H9 (cell line): ENCODE results near the gene SERF2. TPM values are rescaled to one million over a fixed set of nuclear protein-coding genes. Genes with fewer than 3 reads are reported as not detected.

Experiments used
- DNase-seq: peaks from one replicate; pipeline ENCODE4 v3.0.0-alpha.2; 2017
- H2AFZ ChIP-seq: one replicate; pipeline ENCODE4 v1.6.1; 2013; ENCODE audit warnings: mild to moderate bottlenecking, low read length, control low read depth, moderate library complexity
- H2AK5ac ChIP-seq: 2 replicates; pipeline ENCODE4 v1.6.1; 2013; ENCODE audit warnings: low read length, control low read depth, mixed read lengths; ENCODE audit not compliant: insufficient read length
- H2BK120ac ChIP-seq: one replicate; pipeline ENCODE4 v1.6.1; 2013; ENCODE audit warnings: low read depth, mild to moderate bottlenecking, low read length, control low read depth, inconsistent platforms; ENCODE audit not compliant: poor library complexity, severe bottlenecking
- H2BK12ac ChIP-seq: 2 replicates; pipeline ENCODE4 v1.6.1; 2013; ENCODE audit warnings: low read length, control low read depth, mixed read lengths, low read depth; ENCODE audit not compliant: insufficient read length
- H2BK15ac ChIP-seq: 2 replicates; pipeline ENCODE4 v1.6.1; 2013; ENCODE audit warnings: low read depth, low read length, control low read depth
- H2BK20ac ChIP-seq: one replicate; pipeline ENCODE4 v1.6.1; 2013; ENCODE audit warnings: low read depth, mild to moderate bottlenecking, low read length, control low read depth, inconsistent platforms; ENCODE audit not compliant: poor library complexity, severe bottlenecking
- H2BK5ac ChIP-seq: 2 replicates; pipeline ENCODE4 v1.6.1; 2013; ENCODE audit warnings: low read length, control low read depth, mixed read lengths; ENCODE audit not compliant: insufficient read length
- H3K14ac ChIP-seq: 2 replicates; pipeline ENCODE4 v1.6.1; 2013; ENCODE audit warnings: low read length, control low read depth; ENCODE audit not compliant: insufficient read depth
- H3K18ac ChIP-seq: 2 replicates; pipeline ENCODE4 v1.6.1; 2013; ENCODE audit warnings: low read depth, mild to moderate bottlenecking, mixed read lengths, low read length, control low read depth; ENCODE audit not compliant: insufficient read length
- H3K23ac ChIP-seq: 2 replicates; pipeline ENCODE4 v1.6.1; 2013; ENCODE audit warnings: low read length, control low read depth, mixed read lengths, low read depth; ENCODE audit not compliant: insufficient read length
- H3K23me2 ChIP-seq: 2 replicates; pipeline ENCODE4 v1.6.1; 2013; ENCODE audit warnings: low read depth, mild to moderate bottlenecking, mixed read lengths, low read length, control low read depth; ENCODE audit not compliant: insufficient read length, poor library complexity, severe bottlenecking
- H3K27ac ChIP-seq: 2 replicates; pipeline ENCODE4 v1.5.1; 2013; ENCODE audit warnings: low read length, control low read depth, mixed read lengths, low read depth; ENCODE audit not compliant: insufficient read length
- H3K27me3 ChIP-seq: 2 replicates; pipeline ENCODE4 v1.6.1; 2013; ENCODE audit warnings: low read length, control low read depth, inconsistent platforms; ENCODE audit not compliant: insufficient read depth
- H3K4ac ChIP-seq: 2 replicates; pipeline ENCODE4 v1.6.1; 2013; ENCODE audit warnings: low read depth, mild to moderate bottlenecking, control low read depth, inconsistent platforms, low read length, moderate library complexity
- H3K4me1 ChIP-seq: 2 replicates; pipeline ENCODE4 v1.6.1; 2013; ENCODE audit warnings: low read length, control low read depth, inconsistent platforms; ENCODE audit not compliant: insufficient read depth
- H3K4me2 ChIP-seq: 2 replicates; pipeline ENCODE4 v1.6.1; 2013; ENCODE audit warnings: low read length, control low read depth, mixed read lengths; ENCODE audit not compliant: insufficient read length, insufficient read depth
- H3K56ac ChIP-seq: 2 replicates; pipeline ENCODE4 v1.6.1; 2013; ENCODE audit warnings: low read depth, mild to moderate bottlenecking, mixed read lengths, low read length, control low read depth; ENCODE audit not compliant: insufficient read length
- H3K79me1 ChIP-seq: 2 replicates; pipeline ENCODE4 v1.6.1; 2013; ENCODE audit warnings: low read depth, mild to moderate bottlenecking, moderate library complexity, low read length, control low read depth, inconsistent platforms; ENCODE audit not compliant: insufficient read depth, poor library complexity, severe bottlenecking
- H3K79me2 ChIP-seq: 2 replicates; pipeline ENCODE4 v1.6.1; 2013; ENCODE audit warnings: low read length, control low read depth, inconsistent platforms; ENCODE audit not compliant: insufficient read depth
- H3K9ac ChIP-seq: 2 replicates; pipeline ENCODE4 v1.6.1; 2013; ENCODE audit warnings: low read length, control low read depth, mixed read lengths; ENCODE audit not compliant: insufficient read length; ENCODE audit errors: extremely low read depth
- H3K9me3 ChIP-seq: one replicate; pipeline ENCODE4 v1.6.1; 2013; ENCODE audit warnings: low read depth, low read length, inconsistent platforms; ENCODE audit not compliant: control insufficient read depth
- H3T11ph ChIP-seq: one replicate; pipeline ENCODE4 v1.6.1; 2013; ENCODE audit warnings: mild to moderate bottlenecking, low read length, control low read depth, inconsistent platforms
- H4K20me1 ChIP-seq: one replicate; pipeline ENCODE4 v1.6.1; 2013; ENCODE audit not compliant: control insufficient read depth, insufficient read length, insufficient read depth
- H4K5ac ChIP-seq: 2 replicates; pipeline ENCODE4 v1.6.1; 2013; ENCODE audit warnings: low read depth, mild to moderate bottlenecking, mixed read lengths, low read length, control low read depth; ENCODE audit not compliant: insufficient read length
- H4K8ac ChIP-seq: replicated peaks from 2 replicates; pipeline ENCODE4 v1.6.1; 2013; ENCODE audit warnings: low read length, control low read depth, mixed read lengths, low read depth; ENCODE audit not compliant: insufficient read length
- H4K91ac ChIP-seq: 2 replicates; pipeline ENCODE4 v1.6.1; 2013; ENCODE audit warnings: low read depth, mild to moderate bottlenecking, moderate library complexity, mixed read lengths, low read length, control low read depth; ENCODE audit not compliant: insufficient read length
- H3K27ac Mint-ChIP-seq, 3 experiments: 2 replicates in 2 of 3; 3 replicates in 1 of 3; pipeline ENCODE4 v1.8.0; 2020 to 2021; ENCODE audit warnings: mixed read lengths in 3 of 3, mild to moderate bottlenecking in 1 of 3, moderate library complexity in 1 of 3
- H3K27me3 Mint-ChIP-seq: 2 replicates; pipeline ENCODE4 v1.8.0; 2021; ENCODE audit warnings: low read depth, mild to moderate bottlenecking, moderate library complexity, mixed read lengths
- H3K36me3 Mint-ChIP-seq, 3 experiments: 2 replicates in 2 of 3; 3 replicates in 1 of 3; pipeline ENCODE4 v1.8.0; 2020 to 2021; ENCODE audit warnings: low read depth in 3 of 3, mixed read lengths in 3 of 3; ENCODE audit not compliant: insufficient read depth in 1 of 3
- H3K4me1 Mint-ChIP-seq, 2 experiments: 2 replicates each; pipeline ENCODE4 v1.8.0; 2020; ENCODE audit warnings: mixed read lengths in 2 of 2
- H3K4me3 Mint-ChIP-seq, 2 experiments: 2 replicates in 1 of 2; 3 replicates in 1 of 2; pipeline ENCODE4 v1.8.0; 2020 to 2021; ENCODE audit warnings: mild to moderate bottlenecking in 2 of 2, mixed read lengths in 2 of 2, moderate library complexity in 1 of 2
- H3K9me3 Mint-ChIP-seq, 2 experiments: 2 replicates in 1 of 2; 3 replicates in 1 of 2; pipeline ENCODE4 v1.8.0; 2020; ENCODE audit warnings: mild to moderate bottlenecking in 2 of 2, mixed read lengths in 2 of 2, moderate library complexity in 1 of 2
- WGBS: extraction: QIAGEN DNeasy Blood & Tissue Kit; methylation state at CpG from one replicate; pipeline ENCODE4 v1.1.7; 2013; ENCODE audit warnings: missing lambda C conversion rate, low lambda C conversion rate, mixed read lengths; ENCODE audit not compliant: insufficient read length; ENCODE audit errors: extremely low coverage; 5-methylcytosine and 5-hydroxymethylcytosine counted together
- total RNA-seq: library from RNA; stranded (reverse); gene quantifications from 2 replicates; pipeline ENCODE4 v1.2.1, GENCODE V29; 2021
- TF ChIP-seq, protein P1 (sequence below): fragments of 200-600 bp; sonication (generic); conservative IDR thresholded peaks from 3 replicates; pipeline ENCODE4 v1.8.0; 2021; ENCODE audit warnings: antibody characterized with exemption, mild to moderate bottlenecking

The SERF2 gene
- total RNA-seq, 1 experiment from 2014 or later, result 819 TPM

- Histone ChIP-seq H2AK5ac (no peak overlapping the region), H2BK20ac (no peak overlapping the region), H4K5ac (no peak overlapping the region), H4K20me1 (no peaks in the 10 kb centered on the region), H3K27me3 (no peaks in the 10 kb centered on the region), H2AFZ (no peak overlapping the region), H3K14ac (peak overlapping the region; percentile 96), H3K18ac (peak overlapping the region; percentile 92), H3K23me2 (peaks cover 8% of the 10 kb centered on the region), H2BK5ac (no peak overlapping the region), H3T11ph (no peak overlapping the region), H2BK120ac (no peak overlapping the region), H3K4ac (no peak overlapping the region; the same call in none of the 2 replicates), H3K56ac (peak overlapping the region; percentile 20), H3K9ac (peak overlapping the region; percentile 96), H3K23ac (no peak overlapping the region), H3K79me2 (peaks cover 6% of the 10 kb centered on the region; the same call in 1 of the 2 replicates), H4K8ac (no peak overlapping the region), H2BK12ac (no peak overlapping the region), H3K4me2 (peak overlapping the region; percentile 94), H3K4me1 (peaks cover 18% of the 10 kb centered on the region; the same call in 1 of the 2 replicates), H3K27ac (no peak overlapping the region), H4K91ac (peak overlapping the region; percentile 73), H3K9me3 (no peaks in the 10 kb centered on the region), H2BK15ac (no peak overlapping the region; the same call in none of the 2 replicates), H3K79me1 (peaks cover 3% of the 10 kb centered on the region)
- H3K9me3 Mint-ChIP-seq, result no peaks in the 10 kb centered on the region
- WGBS, result no CpG with 5 or more reads among the region's 33 CpGs
- H3K4me3 Mint-ChIP-seq, result peak overlapping the region; percentile 98 to 99
- H3K36me3 Mint-ChIP-seq, result peaks cover 33 to 49% (median 35%) of the 10 kb centered on the region in 3 experiments
- peaks cover 50 to 64% of the 10 kb centered on the region in 2 experiments for H3K4me1 Mint-ChIP-seq
- no peak for DNase-seq
- TF ChIP-seq, protein P1, sequence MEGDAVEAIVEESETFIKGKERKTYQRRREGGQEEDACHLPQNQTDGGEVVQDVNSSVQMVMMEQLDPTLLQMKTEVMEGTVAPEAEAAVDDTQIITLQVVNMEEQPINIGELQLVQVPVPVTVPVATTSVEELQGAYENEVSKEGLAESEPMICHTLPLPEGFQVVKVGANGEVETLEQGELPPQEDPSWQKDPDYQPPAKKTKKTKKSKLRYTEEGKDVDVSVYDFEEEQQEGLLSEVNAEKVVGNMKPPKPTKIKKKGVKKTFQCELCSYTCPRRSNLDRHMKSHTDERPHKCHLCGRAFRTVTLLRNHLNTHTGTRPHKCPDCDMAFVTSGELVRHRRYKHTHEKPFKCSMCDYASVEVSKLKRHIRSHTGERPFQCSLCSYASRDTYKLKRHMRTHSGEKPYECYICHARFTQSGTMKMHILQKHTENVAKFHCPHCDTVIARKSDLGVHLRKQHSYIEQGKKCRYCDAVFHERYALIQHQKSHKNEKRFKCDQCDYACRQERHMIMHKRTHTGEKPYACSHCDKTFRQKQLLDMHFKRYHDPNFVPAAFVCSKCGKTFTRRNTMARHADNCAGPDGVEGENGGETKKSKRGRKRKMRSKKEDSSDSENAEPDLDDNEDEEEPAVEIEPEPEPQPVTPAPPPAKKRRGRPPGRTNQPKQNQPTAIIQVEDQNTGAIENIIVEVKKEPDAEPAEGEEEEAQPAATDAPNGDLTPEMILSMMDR, result 0 out of 3 replicates have a peak, but pooled peaks have one; percentile 10
- H3K27ac Mint-ChIP-seq, result peak overlapping the region; percentile 91 to 99 (median 99)
- H3K27me3 Mint-ChIP-seq, result no peaks in the 10 kb centered on the region
Observed at GRCh38 chr15:43792761-43793476, 799 bp downstream of the SERF2 start.
